Mesenchymal stem cell (in vitro differentiated cells and primary cell): Measurements from ENCODE around the gene HPSE2.
A peak's percentile ranks its signal among the peaks of the same experiment; 100 is the strongest.

Source experiments
- DNase-seq: peaks from one replicate; pipeline ENCODE4 v3.0.0-alpha.2; 2013
- H2AFZ ChIP-seq: one replicate; pipeline ENCODE4 v1.6.1; 2013; ENCODE audit warnings: low read depth, mild to moderate bottlenecking, control low read depth, inconsistent platforms, low read length, moderate library complexity
- H2AK5ac ChIP-seq: 2 replicates; pipeline ENCODE4 v1.6.1; 2013; ENCODE audit warnings: low read length, moderate library complexity, mild to moderate bottlenecking, inconsistent platforms; ENCODE audit not compliant: severe bottlenecking
- H2BK120ac ChIP-seq: one replicate; pipeline ENCODE4 v1.6.1; 2013; ENCODE audit warnings: low read depth, mild to moderate bottlenecking, inconsistent platforms, low read length, moderate library complexity
- H2BK12ac ChIP-seq, 2 experiments: one replicate each; pipeline ENCODE4 v1.6.1; 2013; ENCODE audit warnings: inconsistent platforms in 2 of 2, low read length in 2 of 2, mild to moderate bottlenecking in 2 of 2, moderate library complexity in 2 of 2, control low read depth in 1 of 2
- H2BK15ac ChIP-seq: one replicate; pipeline ENCODE4 v1.6.1; 2013; ENCODE audit warnings: mild to moderate bottlenecking, low read depth, inconsistent platforms; ENCODE audit not compliant: poor library complexity, severe bottlenecking
- H2BK5ac ChIP-seq: 2 replicates; pipeline ENCODE4 v1.6.1; 2013; ENCODE audit warnings: low read depth, mild to moderate bottlenecking, low read length, control low read depth, inconsistent platforms; ENCODE audit not compliant: poor library complexity, severe bottlenecking
- H3K14ac ChIP-seq, 2 experiments: one replicate each; pipeline ENCODE4 v1.6.1; 2013; ENCODE audit warnings: inconsistent platforms in 2 of 2, low read length in 2 of 2, control low read depth in 1 of 2, mild to moderate bottlenecking in 1 of 2, moderate library complexity in 1 of 2
- H3K18ac ChIP-seq, 2 experiments: one replicate each; pipeline ENCODE4 v1.6.1; 2013; ENCODE audit warnings: inconsistent platforms in 2 of 2, low read length in 2 of 2, control low read depth in 1 of 2, low read depth in 1 of 2, mild to moderate bottlenecking in 1 of 2
- H3K23ac ChIP-seq, 2 experiments: one replicate each; pipeline ENCODE4 v1.6.1; 2013; ENCODE audit warnings: inconsistent platforms in 2 of 2, low read length in 2 of 2, mild to moderate bottlenecking in 2 of 2, moderate library complexity in 2 of 2, control low read depth in 1 of 2
- H3K27ac ChIP-seq: 2 replicates; pipeline ENCODE4 v1.5.1; 2013; ENCODE audit warnings: mild to moderate bottlenecking, moderate library complexity, low read length, control low read depth, inconsistent platforms; ENCODE audit not compliant: poor library complexity, severe bottlenecking
- H3K27me3 ChIP-seq, 2 experiments: 2 replicates each; pipeline versions ENCODE4 v1.6.1 to v1.7.0; 2013; ENCODE audit warnings: low read length in 2 of 2, mild to moderate bottlenecking in 2 of 2, moderate library complexity in 2 of 2, control low read depth in 1 of 2, inconsistent platforms in 1 of 2; ENCODE audit not compliant: control insufficient read depth in 1 of 2, insufficient read depth in 1 of 2
- H3K36me3 ChIP-seq, 2 experiments: 2 replicates each; pipeline versions ENCODE4 v1.6.1 to v1.7.0; 2013; ENCODE audit warnings: low read length in 2 of 2, control low read depth in 1 of 2, inconsistent platforms in 1 of 2, low read depth in 1 of 2, mild to moderate bottlenecking in 1 of 2; ENCODE audit not compliant: insufficient read depth in 2 of 2, control insufficient read depth in 1 of 2
- H3K4ac ChIP-seq, 2 experiments: one replicate each; pipeline ENCODE4 v1.6.1; 2013; ENCODE audit warnings: inconsistent platforms in 2 of 2, low read length in 2 of 2, mild to moderate bottlenecking in 2 of 2, moderate library complexity in 2 of 2, control low read depth in 1 of 2, low read depth in 1 of 2
- H3K4me1 ChIP-seq: 2 replicates; pipeline ENCODE4 v1.6.1; 2013; ENCODE audit warnings: low read depth, low read length, control low read depth; ENCODE audit not compliant: control insufficient read depth, insufficient read depth
- H3K4me2 ChIP-seq: 2 replicates; pipeline ENCODE4 v1.6.1; 2013; ENCODE audit warnings: low read length, mild to moderate bottlenecking, inconsistent platforms; ENCODE audit not compliant: poor library complexity, severe bottlenecking
- H3K4me3 ChIP-seq, 2 experiments: 2 replicates each; pipeline versions ENCODE4 v1.5.1 to v1.7.0; 2013; ENCODE audit warnings: low read length in 2 of 2, mild to moderate bottlenecking in 2 of 2, control low read depth in 1 of 2, low read depth in 1 of 2; ENCODE audit not compliant: insufficient read depth in 1 of 2
- H3K79me1 ChIP-seq: replicated peaks from 2 replicates; pipeline ENCODE4 v1.6.1; 2013; ENCODE audit warnings: mild to moderate bottlenecking, control low read depth, low read length, inconsistent platforms; ENCODE audit not compliant: poor library complexity, severe bottlenecking
- H3K9ac ChIP-seq: 2 replicates; pipeline ENCODE4 v1.7.0; 2013; ENCODE audit warnings: mild to moderate bottlenecking, low read length, moderate library complexity
- H3K9me3 ChIP-seq: 2 replicates; pipeline ENCODE4 v1.7.0; 2013; ENCODE audit warnings: mild to moderate bottlenecking, low read length; ENCODE audit not compliant: control insufficient read depth
- H4K8ac ChIP-seq: one replicate; pipeline ENCODE4 v1.6.1; 2013; ENCODE audit warnings: inconsistent platforms, mild to moderate bottlenecking, low read length, moderate library complexity
- H4K91ac ChIP-seq: one replicate; pipeline ENCODE4 v1.6.1; 2013; ENCODE audit warnings: mild to moderate bottlenecking, low read length, inconsistent platforms
- WGBS: methylation state at CpG from one replicate; pipeline ENCODE4 v1.1.7; 2013; ENCODE audit warnings: mixed read lengths; 5-methylcytosine and 5-hydroxymethylcytosine counted together

The HPSE2 gene

GRCh38 chr10:98628206-98628605 lies 607.4 kb downstream of the HPSE2 start:
- peak overlapping the region in 1 of 2 experiments; percentile 47 for H3K18ac ChIP-seq
- H2BK12ac ChIP-seq = no peak overlapping the region
- H2BK120ac ChIP-seq = no peak overlapping the region
- H2AK5ac ChIP-seq = no peak overlapping the region
- no peak overlapping the region for H3K23ac ChIP-seq
- peak overlapping the region in 1 of 2 experiments; percentile 27 for H3K4ac ChIP-seq
- no peaks in the 10 kb centered on the region for H3K9me3 ChIP-seq
- no peaks in the 10 kb centered on the region for H3K36me3 ChIP-seq
- no peaks in the 10 kb centered on the region for H3K27me3 ChIP-seq
- no peaks in the 10 kb centered on the region for H3K79me1 ChIP-seq
- no peak overlapping the region for H3K14ac ChIP-seq
- H4K8ac ChIP-seq = peak overlapping the region; percentile 66
- no peak overlapping the region for H2BK15ac ChIP-seq
- no peak overlapping the region for H3K4me2 ChIP-seq
- no peak overlapping the region for H2AFZ ChIP-seq
- 77% methylated on average over 1 of the region's 1 CpG for WGBS
- H2BK5ac ChIP-seq = no peak overlapping the region
- H3K4me3 ChIP-seq = no peak overlapping the region
- peak; percentile 67 for DNase-seq
- H4K91ac ChIP-seq = peak overlapping the region; percentile 20
- no peak overlapping the region for H3K9ac ChIP-seq
- H3K27ac ChIP-seq = no peak overlapping the region
- no peaks in the 10 kb centered on the region for H3K4me1 ChIP-seq

DNA sequence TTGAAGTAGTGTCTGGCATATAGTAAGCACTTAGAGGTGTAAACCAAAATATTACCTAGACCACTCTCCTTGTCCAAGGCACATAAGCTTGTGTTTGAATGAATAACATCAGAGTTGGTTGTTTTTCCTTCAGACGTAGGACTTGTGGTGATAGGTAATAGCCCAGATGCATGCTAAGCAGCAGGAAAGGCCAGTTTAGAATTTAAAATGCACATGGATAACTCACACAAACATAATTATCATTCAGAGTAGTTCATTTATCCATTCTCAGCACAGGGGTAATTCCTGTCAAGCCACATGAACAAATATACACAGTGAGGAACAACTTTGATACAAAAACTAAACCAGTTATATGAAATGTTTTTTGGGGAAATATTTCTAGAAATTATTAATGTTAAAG lies 607.9 kb downstream of the HPSE2 start:
- Histone ChIP-seq H3K27me3 (no peaks in the 10 kb centered on the region), H3K23ac (no peak overlapping the region), H2BK15ac (no peak overlapping the region), H2AFZ (no peak overlapping the region), H3K4me2 (no peak overlapping the region), H3K79me1 (no peaks in the 10 kb centered on the region), H3K36me3 (no peaks in the 10 kb centered on the region), H4K91ac (no peak overlapping the region), H3K9me3 (no peaks in the 10 kb centered on the region), H3K4me3 (no peak overlapping the region), H2BK120ac (no peak overlapping the region), H2BK5ac (no peak overlapping the region), H3K9ac (no peak overlapping the region), H3K4ac (no peak overlapping the region), H3K18ac (no peak overlapping the region), H3K4me1 (no peaks in the 10 kb centered on the region), H4K8ac (no peak overlapping the region), H2AK5ac (no peak overlapping the region), H2BK12ac (no peak overlapping the region), H3K27ac (no peak overlapping the region), H3K14ac (no peak overlapping the region)
- no CpG with 5 or more reads among the region's 1 CpG for WGBS
- DNase-seq = no peak

- H3K14ac ChIP-seq = no peak overlapping the region
- H3K36me3 ChIP-seq = no peaks in the 10 kb centered on the region
- no peak overlapping the region for H4K91ac ChIP-seq
- H2BK5ac ChIP-seq = no peak overlapping the region
- H2BK15ac ChIP-seq = no peak overlapping the region
- no peak overlapping the region for H2BK120ac ChIP-seq
- no peak overlapping the region for H3K23ac ChIP-seq
- no peak overlapping the region for H4K8ac ChIP-seq
- H3K9me3 ChIP-seq = no peaks in the 10 kb centered on the region
- H3K27ac ChIP-seq = no peak overlapping the region
- no peak for DNase-seq
- H3K9ac ChIP-seq = no peak overlapping the region
- WGBS = 100% methylated on average over 1 of the region's 2 CpGs
- no peaks in the 10 kb centered on the region for H3K79me1 ChIP-seq
- no peaks in the 10 kb centered on the region for H3K27me3 ChIP-seq
- no peak overlapping the region for H3K4me2 ChIP-seq
- H2AK5ac ChIP-seq = no peak overlapping the region
- H2AFZ ChIP-seq = no peak overlapping the region
- no peak overlapping the region for H2BK12ac ChIP-seq
- H3K4ac ChIP-seq = no peak overlapping the region
- H3K18ac ChIP-seq = no peak overlapping the region
- H3K4me3 ChIP-seq = no peak overlapping the region
- no peaks in the 10 kb centered on the region for H3K4me1 ChIP-seq
Observed at GRCh38 chr10:98624963-98625362, 610.7 kb downstream of the HPSE2 start.

DNA sequence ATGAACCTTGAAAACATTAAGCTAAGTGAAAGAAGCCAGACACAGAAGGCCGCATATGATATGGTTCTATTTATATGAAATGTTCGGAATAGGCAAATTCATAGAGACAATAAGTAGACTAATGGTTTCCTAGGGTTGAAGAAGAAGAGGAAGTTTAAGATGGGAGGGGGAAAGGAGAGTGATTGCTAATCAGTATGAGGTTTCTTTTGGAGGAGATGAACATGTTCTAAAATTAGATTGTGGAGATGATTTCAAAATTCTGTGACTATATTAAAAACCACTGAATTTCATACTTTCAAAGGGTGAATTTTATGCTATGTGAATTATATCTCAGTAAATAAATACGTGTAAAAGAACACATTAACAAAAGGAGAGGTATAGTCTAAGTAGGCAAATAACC lies 612.5 kb downstream of the HPSE2 start:
- Histone ChIP-seq H3K4ac (no peak overlapping the region), H3K79me1 (no peaks in the 10 kb centered on the region), H3K14ac (no peak overlapping the region), H3K18ac (no peak overlapping the region), H2BK15ac (no peak overlapping the region), H3K9ac (no peak overlapping the region), H3K9me3 (no peaks in the 10 kb centered on the region), H3K27ac (no peak overlapping the region), H4K91ac (no peak overlapping the region), H2AFZ (no peak overlapping the region), H2BK120ac (no peak overlapping the region), H3K4me3 (no peak overlapping the region), H2AK5ac (no peak overlapping the region), H3K27me3 (no peaks in the 10 kb centered on the region), H3K4me2 (no peak overlapping the region), H2BK5ac (no peak overlapping the region), H3K36me3 (no peaks in the 10 kb centered on the region), H2BK12ac (no peak overlapping the region), H4K8ac (no peak overlapping the region), H3K4me1 (no peaks in the 10 kb centered on the region), H3K23ac (no peak overlapping the region)
- WGBS = 84% methylated on average over 3 of the region's 3 CpGs
- no peak for DNase-seq
